Epithelial cell of esophagus (primary cell): ENCODE results near the gene MAD1L1.

Source experiments
- DNase-seq: peaks from one replicate; pipeline ENCODE4 v3.0.0; 2010; ENCODE audit warnings: low read depth
- H3K4me3 ChIP-seq: 2 replicates; pipeline ENCODE4 v1.5.1; 2011; ENCODE audit warnings: mild to moderate bottlenecking, low read length, control low read depth
- TF ChIP-seq, protein P1 (sequence below): IDR thresholded peaks from 2 replicates; pipeline ENCODE4 v1.5.1; 2011; ENCODE audit warnings: low read depth, mild to moderate bottlenecking, low read length, control low read depth, inconsistent platforms; ENCODE audit not compliant: insufficient read depth; ENCODE audit errors: missing control alignments

The MAD1L1 gene

DNA sequence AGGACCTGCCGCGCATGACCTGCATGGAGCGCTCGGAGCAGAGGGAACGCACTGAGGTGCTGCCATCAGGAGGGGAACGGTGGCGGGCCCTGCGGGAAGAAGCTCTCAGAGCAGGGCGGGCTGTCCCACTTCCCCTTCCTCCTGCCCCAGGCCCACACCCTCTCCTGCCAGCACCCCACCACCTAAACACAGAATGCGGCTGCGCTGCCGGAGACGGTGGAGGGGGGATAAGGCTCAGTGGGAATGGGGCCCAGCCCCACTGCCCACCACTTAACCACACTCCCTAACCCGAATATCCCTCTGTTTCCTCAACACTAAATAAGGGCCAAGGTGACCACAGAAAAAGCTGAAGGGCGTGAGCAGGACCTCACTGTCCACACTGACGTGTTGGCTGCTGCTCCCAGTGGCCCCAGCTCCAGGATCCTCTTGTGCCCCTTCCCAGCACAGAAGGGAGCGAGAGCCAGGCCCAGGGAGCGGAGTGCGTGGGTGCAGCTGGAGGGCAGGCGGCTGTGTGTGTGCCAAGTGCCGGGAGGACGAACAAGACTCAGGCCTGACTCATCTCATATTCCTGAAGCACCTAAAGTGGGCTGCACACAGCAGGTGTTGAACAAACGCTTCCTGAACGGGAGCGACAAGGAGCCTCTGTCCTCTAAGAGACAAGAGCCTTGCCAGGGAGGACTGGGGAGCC lies 116.8 kb downstream of the MAD1L1 start:
- DNase-seq = peak; percentile 88
- no peak overlapping the region for H3K4me3 ChIP-seq
- TF ChIP-seq, protein P1, sequence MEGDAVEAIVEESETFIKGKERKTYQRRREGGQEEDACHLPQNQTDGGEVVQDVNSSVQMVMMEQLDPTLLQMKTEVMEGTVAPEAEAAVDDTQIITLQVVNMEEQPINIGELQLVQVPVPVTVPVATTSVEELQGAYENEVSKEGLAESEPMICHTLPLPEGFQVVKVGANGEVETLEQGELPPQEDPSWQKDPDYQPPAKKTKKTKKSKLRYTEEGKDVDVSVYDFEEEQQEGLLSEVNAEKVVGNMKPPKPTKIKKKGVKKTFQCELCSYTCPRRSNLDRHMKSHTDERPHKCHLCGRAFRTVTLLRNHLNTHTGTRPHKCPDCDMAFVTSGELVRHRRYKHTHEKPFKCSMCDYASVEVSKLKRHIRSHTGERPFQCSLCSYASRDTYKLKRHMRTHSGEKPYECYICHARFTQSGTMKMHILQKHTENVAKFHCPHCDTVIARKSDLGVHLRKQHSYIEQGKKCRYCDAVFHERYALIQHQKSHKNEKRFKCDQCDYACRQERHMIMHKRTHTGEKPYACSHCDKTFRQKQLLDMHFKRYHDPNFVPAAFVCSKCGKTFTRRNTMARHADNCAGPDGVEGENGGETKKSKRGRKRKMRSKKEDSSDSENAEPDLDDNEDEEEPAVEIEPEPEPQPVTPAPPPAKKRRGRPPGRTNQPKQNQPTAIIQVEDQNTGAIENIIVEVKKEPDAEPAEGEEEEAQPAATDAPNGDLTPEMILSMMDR = no peak

- TF ChIP-seq, protein P1 = no peak
- DNase-seq = no peak
- H3K4me3 ChIP-seq = no peak overlapping the region
These were observed 117.6 kb downstream of the MAD1L1 start for GRCh38 chr7:2114926-2115759.

GRCh38 chr7:2114052-2114451 lies 118.7 kb downstream of the MAD1L1 start:
- no peak overlapping the region for H3K4me3 ChIP-seq
- peak; percentile 31 for DNase-seq
- TF ChIP-seq, protein P1 = no peak

DNA sequence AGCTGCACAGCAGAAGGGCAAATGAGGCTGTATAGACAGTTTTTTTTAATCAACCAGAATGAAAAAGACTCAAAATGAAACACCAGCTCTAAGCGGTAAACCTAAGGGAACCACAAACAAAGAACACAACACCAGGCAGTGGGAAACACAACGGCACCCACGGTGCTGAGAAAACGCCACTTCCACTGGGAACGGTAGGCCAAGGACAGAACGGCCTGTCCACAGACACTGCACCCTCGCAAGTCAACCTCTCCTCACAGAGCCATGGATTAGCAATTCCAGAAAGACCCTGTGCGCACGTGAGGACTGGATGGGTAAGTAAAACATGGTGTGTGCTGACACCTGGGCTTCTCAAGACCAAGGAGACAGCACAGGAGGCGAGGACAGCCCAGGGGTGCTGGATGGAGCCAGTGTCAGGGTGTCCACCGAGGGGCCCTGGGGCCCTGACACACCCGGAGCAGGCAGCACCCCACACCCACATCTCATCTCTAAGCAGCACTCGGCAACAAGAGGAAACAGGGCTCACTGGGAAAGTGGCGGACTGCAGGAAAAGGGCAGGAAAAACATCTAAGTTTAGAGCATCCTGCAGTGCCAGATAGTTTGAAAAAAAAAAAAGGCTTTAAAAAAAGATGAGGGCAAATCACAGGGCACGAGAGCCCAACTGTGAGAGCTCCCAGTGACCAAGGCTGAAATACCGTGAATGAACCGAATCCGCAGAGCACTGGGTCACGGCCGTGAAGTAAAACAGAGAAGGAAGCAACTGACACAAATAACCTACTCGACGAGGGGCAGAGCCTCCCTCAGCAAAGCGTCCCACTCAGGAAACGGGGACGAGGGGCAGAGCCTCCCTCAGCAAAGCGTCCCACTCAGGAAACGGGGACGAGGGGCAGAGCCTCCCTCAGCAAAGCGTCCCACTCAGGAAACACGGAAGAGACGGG lies 120.2 kb downstream of the MAD1L1 start:
- no peak for DNase-seq
- no peak overlapping the region for H3K4me3 ChIP-seq
- TF ChIP-seq, protein P1 = no peak

GRCh38 chr7:2111568-2111967 lies 121.2 kb downstream of the MAD1L1 start:
- H3K4me3 ChIP-seq = no peak overlapping the region
- DNase-seq = no peak
- TF ChIP-seq, protein P1 = no peak

GRCh38 chr7:2110610-2111396 lies 121.9 kb downstream of the MAD1L1 start:
- TF ChIP-seq, protein P1 = no peak
- no peak overlapping the region for H3K4me3 ChIP-seq
- DNase-seq = no peak
